Measurements from ENCODE around the gene PTPN11. TPM values are rescaled to one million over a fixed set of nuclear protein-coding genes. Genes with fewer than 3 reads are reported as not detected.

PTPN11 gene
- total RNA-seq, 2 experiments from 2014 or later: 56.2 to 123 TPM

GRCh38 chr12:112543751-112544150, 125.0 kb downstream of the PTPN11 start:
- Histone ChIP-seq H3K27ac (ENCODE audit: low read depth, low read length, poor library complexity, severe bottlenecking) (no peak overlapping the region), H3K4me3 (ENCODE audit: low read depth, low read length, poor library complexity, severe bottlenecking) (no peak overlapping the region), H2AFZ (ENCODE audit: low read length) (no peak overlapping the region), H3K4me2 (ENCODE audit: low read length) (no peak overlapping the region), H3K9me3 (ENCODE audit: low read length) (no peaks in the 10 kb centered on the region), H4K20me1 (ENCODE audit: insufficient read depth, low read length) (no peaks in the 10 kb centered on the region), H3K36me3 (ENCODE audit: insufficient read depth, low read length) (no peaks in the 10 kb centered on the region), H3K79me2 (ENCODE audit: insufficient read depth, low read depth, low read length) (no peaks in the 10 kb centered on the region), H3K4me1 (ENCODE audit: insufficient read depth, low read length, poor library complexity, severe bottlenecking) (no peaks in the 10 kb centered on the region), H3K9me2 (ENCODE audit: insufficient read depth, low read length) (no peaks in the 10 kb centered on the region)
- intact Hi-C loops (cut with micrococcal nuclease; ENCODE audit: unreplicated experiment): no loop called here
- ChIA-PET POLR2A (interaction anchor here (0.6 kb wide), 1 partner anchor 33 kb away, joined by 3 read pairs; no protein-coding TSS in a partner anchor), CTCF (ENCODE audit: unreplicated experiment) (no interaction called here)
- DNase-seq (ENCODE audit: low spot score): no peak
- BruUV-seq (replicated peaks): no TSS peak
- TF ChIP-seq, protein P1, sequence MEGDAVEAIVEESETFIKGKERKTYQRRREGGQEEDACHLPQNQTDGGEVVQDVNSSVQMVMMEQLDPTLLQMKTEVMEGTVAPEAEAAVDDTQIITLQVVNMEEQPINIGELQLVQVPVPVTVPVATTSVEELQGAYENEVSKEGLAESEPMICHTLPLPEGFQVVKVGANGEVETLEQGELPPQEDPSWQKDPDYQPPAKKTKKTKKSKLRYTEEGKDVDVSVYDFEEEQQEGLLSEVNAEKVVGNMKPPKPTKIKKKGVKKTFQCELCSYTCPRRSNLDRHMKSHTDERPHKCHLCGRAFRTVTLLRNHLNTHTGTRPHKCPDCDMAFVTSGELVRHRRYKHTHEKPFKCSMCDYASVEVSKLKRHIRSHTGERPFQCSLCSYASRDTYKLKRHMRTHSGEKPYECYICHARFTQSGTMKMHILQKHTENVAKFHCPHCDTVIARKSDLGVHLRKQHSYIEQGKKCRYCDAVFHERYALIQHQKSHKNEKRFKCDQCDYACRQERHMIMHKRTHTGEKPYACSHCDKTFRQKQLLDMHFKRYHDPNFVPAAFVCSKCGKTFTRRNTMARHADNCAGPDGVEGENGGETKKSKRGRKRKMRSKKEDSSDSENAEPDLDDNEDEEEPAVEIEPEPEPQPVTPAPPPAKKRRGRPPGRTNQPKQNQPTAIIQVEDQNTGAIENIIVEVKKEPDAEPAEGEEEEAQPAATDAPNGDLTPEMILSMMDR (conservative IDR thresholded peaks at IDR 0.05; ENCODE audit: low read length): no peak
- TF ChIP-seq EZH2phosphoT487 (IDR thresholded peaks at IDR 0.05; ENCODE audit: borderline replicate concordance, low read depth, low read length): no peak

- intact Hi-C loops (cut with micrococcal nuclease; ENCODE audit: unreplicated experiment): no loop called here
- Histone ChIP-seq H3K79me2 (ENCODE audit: insufficient read depth, low read depth, low read length) (no peaks in the 10 kb centered on the region), H3K36me3 (ENCODE audit: insufficient read depth, low read length) (no peaks in the 10 kb centered on the region), H4K20me1 (ENCODE audit: insufficient read depth, low read length) (no peaks in the 10 kb centered on the region), H3K27ac (ENCODE audit: low read depth, low read length, poor library complexity, severe bottlenecking) (no peak overlapping the region), H2AFZ (ENCODE audit: low read length) (no peak overlapping the region), H3K9me2 (ENCODE audit: insufficient read depth, low read length) (no peaks in the 10 kb centered on the region), H3K9me3 (ENCODE audit: low read length) (no peaks in the 10 kb centered on the region), H3K4me3 (ENCODE audit: low read depth, low read length, poor library complexity, severe bottlenecking) (no peak overlapping the region), H3K4me2 (ENCODE audit: low read length) (no peak overlapping the region), H3K4me1 (ENCODE audit: insufficient read depth, low read length, poor library complexity, severe bottlenecking) (no peaks in the 10 kb centered on the region)
- no peak for DNase-seq (ENCODE audit: low spot score)
- TF ChIP-seq EZH2phosphoT487 (IDR thresholded peaks at IDR 0.05; ENCODE audit: borderline replicate concordance, low read depth, low read length): no peak
- TF ChIP-seq, protein P1 (conservative IDR thresholded peaks at IDR 0.05; ENCODE audit: low read length): no peak
- no TSS peak for BruUV-seq (replicated peaks)
- ChIA-PET CTCF (ENCODE audit: unreplicated experiment) (no interaction called here), POLR2A (no interaction called here)
Observed at GRCh38 chr12:112546339-112546738, 127.6 kb downstream of the PTPN11 start.

- BruUV-seq (replicated peaks): no TSS peak
- H3K27ac ChIP-seq (ENCODE audit: low read depth, low read length, poor library complexity, severe bottlenecking): no peak overlapping the region
- H4K20me1 ChIP-seq (ENCODE audit: insufficient read depth, low read length): no peaks in the 10 kb centered on the region
- H3K36me3 ChIP-seq (ENCODE audit: insufficient read depth, low read length): no peaks in the 10 kb centered on the region
- ChIA-PET POLR2A (interaction anchor here (0.5 to 0.6 kb wide), 2 partner anchors 270 to 811 kb away, joined by 4 to 8 read pairs; no protein-coding TSS in a partner anchor), CTCF (ENCODE audit: unreplicated experiment) (no interaction called here)
- DNase-seq (ENCODE audit: low spot score): no peak
- no peaks in the 10 kb centered on the region for H3K9me2 ChIP-seq (ENCODE audit: insufficient read depth, low read length)
- H3K4me2 ChIP-seq (ENCODE audit: low read length): no peak overlapping the region
- no peak overlapping the region for H3K4me3 ChIP-seq (ENCODE audit: low read depth, low read length, poor library complexity, severe bottlenecking)
- H3K9me3 ChIP-seq (ENCODE audit: low read length): no peaks in the 10 kb centered on the region
- intact Hi-C loops (cut with micrococcal nuclease; ENCODE audit: unreplicated experiment): no loop called here
- no peaks in the 10 kb centered on the region for H3K4me1 ChIP-seq (ENCODE audit: insufficient read depth, low read length, poor library complexity, severe bottlenecking)
- TF ChIP-seq EZH2phosphoT487 (IDR thresholded peaks at IDR 0.05; ENCODE audit: borderline replicate concordance, low read depth, low read length): no peak
- TF ChIP-seq, protein P1 (conservative IDR thresholded peaks at IDR 0.05; ENCODE audit: low read length): no peak
- H3K79me2 ChIP-seq (ENCODE audit: insufficient read depth, low read depth, low read length): no peaks in the 10 kb centered on the region
- no peak overlapping the region for H2AFZ ChIP-seq (ENCODE audit: low read length)
Observed at GRCh38 chr12:112546996-112547395, 128.2 kb downstream of the PTPN11 start.
